Breast epithelium (tissue), 4 donors: Measurements from ENCODE around the gene GPC5. TPM values are rescaled to one million over a fixed set of nuclear protein-coding genes. Genes with fewer than 3 reads are reported as not detected.

Experiments
- DNase-seq, 2 donors: peaks; one replicate each; pipeline ENCODE4 v3.0.0-alpha.2; 2019; ENCODE audit warnings: low spot score in 2 of 2
- H3K27ac ChIP-seq, 2 donors: fragments of 200-600 bp; sonication (generic) in 1 of 2; one replicate each; pipeline ENCODE4 v1.5.1; 2016 to 2019; ENCODE audit warnings: mild to moderate bottlenecking in 1 of 2
- H3K27me3 ChIP-seq, 2 donors: fragments of 200-600 bp; sonication (generic) in 1 of 2; one replicate each; pipeline versions ENCODE4 v1.5.1 to v1.6.0; 2017 to 2019; ENCODE audit warnings: control low read depth in 1 of 2, mild to moderate bottlenecking in 1 of 2
- H3K36me3 ChIP-seq: fragments of 200-600 bp; one replicate; pipeline ENCODE4 v1.5.1; 2019
- H3K4me1 ChIP-seq, 2 donors: fragments of 200-600 bp; sonication (generic); one replicate each; pipeline ENCODE4 v1.5.1; 2016 to 2019; ENCODE audit warnings: control low read depth in 1 of 2
- H3K4me3 ChIP-seq, 3 donors: fragments of 200-600 bp; sonication (generic); 1 replicate in 2 of 3; 2 replicates in 1 of 3; pipeline ENCODE4 v1.5.1; 2016 to 2019; ENCODE audit warnings: mild to moderate bottlenecking in 3 of 3, moderate library complexity in 2 of 3
- H3K9me3 ChIP-seq, 2 donors: fragments of 200-600 bp; sonication (generic) in 1 of 2; one replicate each; pipeline ENCODE4 v1.5.1; 2016 to 2019; ENCODE audit warnings: control low read depth in 1 of 2
- CTCF ChIP-seq, 3 donors: fragments of 450-650 bp; IDR thresholded peaks; one replicate each; pipeline ENCODE4 v1.5.1; 2016 to 2017; ENCODE audit warnings: antibody characterized with exemption in 3 of 3, mild to moderate bottlenecking in 3 of 3, moderate library complexity in 3 of 3
- POLR2A ChIP-seq: fragments of 450-650 bp; IDR thresholded peaks from one replicate; pipeline ENCODE4 v1.6.1; 2016; ENCODE audit warnings: antibody characterized with exemption, mild to moderate bottlenecking, moderate library complexity
- POLR2AphosphoS5 ChIP-seq, 3 donors: sonication (generic); formaldehyde crosslinking; IDR thresholded peaks; one replicate each; pipeline ENCODE4 v1.6.1; 2017; ENCODE audit warnings: antibody characterized with exemption in 3 of 3
- intact Hi-C: fragments of 100-400 bp; cut with DNase I; formaldehyde crosslinking; loops from one replicate; pipeline ENCODE4 v1.15.1; 2023; ENCODE audit warnings: low total_unique reads
- total RNA-seq, 3 donors: library from RNA; depleted of rRNA; stranded (reverse); fragments of >200 nt; gene quantifications; one replicate each; pipeline ENCODE4 v1.1.0, GENCODE V29; 2016

The GPC5 gene
- total RNA-seq, 3 donors from 2014 or later: 0.88 to 0.98 TPM; not detected in 1

GRCh38 chr13:92775658-92776057 lies 1377.2 kb downstream of the GPC5 start:
- no peaks in the 10 kb centered on the region for H3K4me1 ChIP-seq
- no peak for DNase-seq
- no peak overlapping the region for H3K4me3 ChIP-seq
- no peak overlapping the region for H3K27ac ChIP-seq
- H3K27me3 ChIP-seq: no peaks in the 10 kb centered on the region
- intact Hi-C loops: no loop called here
- no peaks in the 10 kb centered on the region for H3K9me3 ChIP-seq
- TF ChIP-seq POLR2A: no peak
- no peak for TF ChIP-seq POLR2AphosphoS5 (IDR thresholded peaks at IDR 0.05)
- TF ChIP-seq CTCF (IDR thresholded peaks at IDR 0.05): no peak
- no peaks in the 10 kb centered on the region for H3K36me3 ChIP-seq

- H3K4me3 ChIP-seq: no peak overlapping the region
- intact Hi-C loops: no loop called here
Observed at GRCh38 chr13:92781965-92782690, 1383.7 kb downstream of the GPC5 start.

GRCh38 chr13:92802776-92803175 lies 1404.4 kb downstream of the GPC5 start:
- intact Hi-C loops: no loop called here
- Histone ChIP-seq H3K36me3 (no peaks in the 10 kb centered on the region), H3K4me3 (no peak overlapping the region), H3K27ac (no peak overlapping the region), H3K4me1 (no peaks in the 10 kb centered on the region), H3K9me3 (no peaks in the 10 kb centered on the region), H3K27me3 (no peaks in the 10 kb centered on the region)
- TF ChIP-seq CTCF (IDR thresholded peaks at IDR 0.05) (no peak), POLR2AphosphoS5 (IDR thresholded peaks at IDR 0.05) (no peak), POLR2A (no peak)
- DNase-seq: no peak

More at GRCh38 chr13:92781965-92782690, 1383.7 kb downstream of the GPC5 start:
- Histone ChIP-seq H3K4me1 (no peaks in the 10 kb centered on the region), H3K27ac (no peak overlapping the region), H3K27me3 (no peaks in the 10 kb centered on the region), H3K9me3 (no peaks in the 10 kb centered on the region), H3K36me3 (no peaks in the 10 kb centered on the region)
- no peak for TF ChIP-seq POLR2AphosphoS5 (IDR thresholded peaks at IDR 0.05)
- no peak for TF ChIP-seq CTCF (IDR thresholded peaks at IDR 0.05)
- no peak for TF ChIP-seq POLR2A
- DNase-seq: no peak

DNA sequence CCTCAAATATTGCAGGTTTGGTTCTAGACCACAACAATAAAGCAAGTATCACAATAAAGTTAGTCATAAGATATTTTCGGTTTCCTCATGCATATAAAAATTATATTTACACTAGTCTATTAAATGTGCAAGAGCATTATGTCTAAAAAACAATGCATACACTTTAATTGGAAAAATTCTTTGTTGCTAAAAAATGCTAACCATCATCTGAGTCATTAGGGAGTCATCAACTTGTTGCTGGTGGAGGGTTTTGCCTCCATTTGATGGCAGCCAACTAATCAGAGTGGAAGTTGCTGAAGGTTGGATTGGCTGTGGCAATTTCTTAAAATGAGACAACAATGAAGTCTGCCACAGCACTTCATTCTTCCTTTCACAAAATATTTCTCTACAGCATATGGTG lies 1405.9 kb downstream of the GPC5 start:
- Histone ChIP-seq H3K4me1 (no peaks in the 10 kb centered on the region), H3K27ac (no peak overlapping the region), H3K27me3 (no peaks in the 10 kb centered on the region), H3K9me3 (no peaks in the 10 kb centered on the region), H3K36me3 (no peaks in the 10 kb centered on the region), H3K4me3 (no peak overlapping the region)
- intact Hi-C loops: no loop called here
- TF ChIP-seq CTCF (IDR thresholded peaks at IDR 0.05): no peak
- no peak for TF ChIP-seq POLR2A
- no peak for TF ChIP-seq POLR2AphosphoS5 (IDR thresholded peaks at IDR 0.05)
- no peak for DNase-seq

DNA sequence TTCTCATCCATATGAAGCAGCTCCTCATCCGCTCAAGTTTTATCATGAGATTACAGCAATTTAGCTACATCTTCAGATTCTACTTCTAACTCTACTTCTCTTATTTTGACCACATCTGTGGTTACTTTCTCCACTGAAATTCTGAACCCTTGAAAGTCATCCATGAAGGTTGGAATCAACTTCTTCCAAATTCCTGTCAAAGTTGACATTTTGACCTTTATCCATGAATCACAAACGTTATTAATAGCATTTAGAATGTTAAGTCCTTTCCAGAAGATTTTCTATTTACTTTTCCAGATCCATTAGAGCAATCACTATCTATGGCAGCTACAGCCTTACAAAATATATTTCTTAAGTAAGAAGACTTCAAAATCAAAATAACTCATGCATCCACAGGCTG lies 1406.5 kb downstream of the GPC5 start:
- TF ChIP-seq CTCF (IDR thresholded peaks at IDR 0.05) (no peak), POLR2A (no peak), POLR2AphosphoS5 (IDR thresholded peaks at IDR 0.05) (no peak)
- Histone ChIP-seq H3K27me3 (no peaks in the 10 kb centered on the region), H3K27ac (no peak overlapping the region), H3K9me3 (no peaks in the 10 kb centered on the region), H3K4me1 (no peaks in the 10 kb centered on the region), H3K4me3 (no peak overlapping the region), H3K36me3 (no peaks in the 10 kb centered on the region)
- intact Hi-C loops: no loop called here
- no peak for DNase-seq
